BJ (cell line): ENCODE results near the gene OSBPL7. TPM values are rescaled to one million over a fixed set of nuclear protein-coding genes. Genes with fewer than 3 reads are reported as not detected.

ENCODE experiments used
- CTCF ChIA-PET: fragments of 350-600 bp; formaldehyde crosslinking; extraction: SDS; loops from one replicate; lab custom pipeline; 2021; ENCODE audit warnings: antibody characterized with exemption, inconsistent platforms; lab: Yijun Ruan, JAX
- POLR2A ChIA-PET: fragments of 300-600 bp; sonication (Branson Sonifier 250); formaldehyde crosslinking; extraction: SDS; loops from one replicate; lab custom pipeline; 2021; ENCODE audit warnings: antibody characterized with exemption; lab: Charles Lee
- DNase-seq: peaks from one replicate; pipeline ENCODE4 v3.0.0-alpha.2; 2011; ENCODE audit warnings: low read depth
- H3K27me3 ChIP-seq: 2 replicates; pipeline ENCODE4 v1.6.0; 2011; ENCODE audit warnings: low read length; ENCODE audit not compliant: control insufficient read depth, insufficient read depth
- H3K36me3 ChIP-seq: 2 replicates; pipeline ENCODE4 v1.5.1; 2011; ENCODE audit warnings: low read length; ENCODE audit not compliant: control insufficient read depth, insufficient read depth
- H3K4me3 ChIP-seq: 2 replicates; pipeline ENCODE4 v1.5.1; 2011; ENCODE audit warnings: low read depth, mild to moderate bottlenecking, control low read depth, low read length
- polyA plus RNA-seq: library from polyadenylated mRNA; depleted of rRNA; stranded (reverse); fragments of >200 nt; gene quantifications from 2 replicates; pipeline ENCODE4 v1.2.3, GENCODE V29; 2011
- TF ChIP-seq, protein P1 (sequence below): IDR thresholded peaks from 2 replicates; pipeline ENCODE4 v1.5.1; 2011; ENCODE audit warnings: low read depth, mild to moderate bottlenecking, control low read depth, inconsistent platforms, low read length, moderate library complexity; ENCODE audit not compliant: insufficient read depth

Gene OSBPL7
- polyA plus RNA-seq, 1 experiment = 7.6 TPM

DNA sequence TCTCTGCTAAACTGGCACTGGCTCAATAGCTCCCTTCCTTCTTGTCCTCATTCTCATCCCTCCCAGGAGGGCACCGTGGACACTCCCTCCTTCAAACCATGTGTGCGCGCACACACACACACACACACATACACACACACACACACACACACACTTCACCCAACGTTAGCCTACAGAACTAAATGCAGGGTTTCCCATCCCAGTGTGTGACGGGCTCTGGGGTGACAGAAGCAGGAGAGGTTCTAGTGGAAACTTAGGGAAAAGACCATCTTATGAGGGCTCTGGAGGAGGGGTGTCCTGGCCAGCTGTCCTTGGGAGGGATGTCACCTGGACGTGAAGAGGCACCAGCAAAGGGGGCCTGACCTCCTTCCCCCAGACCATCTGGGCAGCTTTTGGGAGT lies 19.7 kb downstream of the OSBPL7 start:
- TF ChIP-seq, protein P1, sequence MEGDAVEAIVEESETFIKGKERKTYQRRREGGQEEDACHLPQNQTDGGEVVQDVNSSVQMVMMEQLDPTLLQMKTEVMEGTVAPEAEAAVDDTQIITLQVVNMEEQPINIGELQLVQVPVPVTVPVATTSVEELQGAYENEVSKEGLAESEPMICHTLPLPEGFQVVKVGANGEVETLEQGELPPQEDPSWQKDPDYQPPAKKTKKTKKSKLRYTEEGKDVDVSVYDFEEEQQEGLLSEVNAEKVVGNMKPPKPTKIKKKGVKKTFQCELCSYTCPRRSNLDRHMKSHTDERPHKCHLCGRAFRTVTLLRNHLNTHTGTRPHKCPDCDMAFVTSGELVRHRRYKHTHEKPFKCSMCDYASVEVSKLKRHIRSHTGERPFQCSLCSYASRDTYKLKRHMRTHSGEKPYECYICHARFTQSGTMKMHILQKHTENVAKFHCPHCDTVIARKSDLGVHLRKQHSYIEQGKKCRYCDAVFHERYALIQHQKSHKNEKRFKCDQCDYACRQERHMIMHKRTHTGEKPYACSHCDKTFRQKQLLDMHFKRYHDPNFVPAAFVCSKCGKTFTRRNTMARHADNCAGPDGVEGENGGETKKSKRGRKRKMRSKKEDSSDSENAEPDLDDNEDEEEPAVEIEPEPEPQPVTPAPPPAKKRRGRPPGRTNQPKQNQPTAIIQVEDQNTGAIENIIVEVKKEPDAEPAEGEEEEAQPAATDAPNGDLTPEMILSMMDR = no peak
- no peaks in the 10 kb centered on the region for H3K36me3 ChIP-seq
- ChIA-PET POLR2A (no interaction called here), CTCF (interaction anchor here (0.6 to 4.1 kb wide), 11 partner anchors 9 to 136 kb away, joined by 3 to 23 read pairs (median 5); partner anchors contain the start of gene OSBPL7)
- no peak overlapping the region for H3K4me3 ChIP-seq
- peaks cover 15% of the 10 kb centered on the region for H3K27me3 ChIP-seq
- DNase-seq = no peak

DNA sequence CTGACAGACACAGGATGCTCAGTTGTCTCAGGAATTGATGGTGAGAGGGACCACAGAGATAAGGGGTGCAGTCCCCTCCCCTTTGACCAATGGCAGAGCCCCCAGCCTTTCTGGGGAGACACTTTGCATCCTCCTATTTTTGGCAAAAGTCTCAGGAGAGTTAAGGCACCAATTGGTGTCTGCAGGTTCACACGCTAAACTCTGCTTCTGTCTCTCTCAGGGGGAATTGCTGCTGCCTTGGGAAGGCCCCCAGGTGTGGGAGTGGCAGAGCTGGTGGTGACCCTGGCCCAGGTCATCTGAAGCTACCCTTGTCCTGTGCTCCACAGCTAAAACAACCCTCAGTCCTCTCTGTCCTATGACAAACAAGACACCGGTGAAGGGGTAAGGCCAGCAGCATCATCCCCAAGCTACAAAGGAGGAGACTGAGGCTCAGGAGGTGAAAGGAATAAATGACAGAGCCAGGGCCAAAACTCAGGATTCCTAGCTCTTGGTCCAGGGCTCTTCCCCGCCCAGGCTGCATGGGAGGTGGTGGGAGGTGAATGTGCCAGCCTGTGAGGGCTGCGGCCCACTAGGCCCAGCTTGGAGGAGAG lies 20.3 kb downstream of the OSBPL7 start:
- CTCF ChIA-PET = interaction anchor here (0.7 to 4.1 kb wide), 9 partner anchors 8 to 135 kb away, joined by 3 to 23 read pairs (median 5); no protein-coding TSS in a partner anchor
- no peak overlapping the region for H3K4me3 ChIP-seq
- peaks cover 15% of the 10 kb centered on the region for H3K27me3 ChIP-seq
- TF ChIP-seq, protein P1 = no peak
- H3K36me3 ChIP-seq = no peaks in the 10 kb centered on the region
- POLR2A ChIA-PET = no interaction called here
- no peak for DNase-seq

DNA sequence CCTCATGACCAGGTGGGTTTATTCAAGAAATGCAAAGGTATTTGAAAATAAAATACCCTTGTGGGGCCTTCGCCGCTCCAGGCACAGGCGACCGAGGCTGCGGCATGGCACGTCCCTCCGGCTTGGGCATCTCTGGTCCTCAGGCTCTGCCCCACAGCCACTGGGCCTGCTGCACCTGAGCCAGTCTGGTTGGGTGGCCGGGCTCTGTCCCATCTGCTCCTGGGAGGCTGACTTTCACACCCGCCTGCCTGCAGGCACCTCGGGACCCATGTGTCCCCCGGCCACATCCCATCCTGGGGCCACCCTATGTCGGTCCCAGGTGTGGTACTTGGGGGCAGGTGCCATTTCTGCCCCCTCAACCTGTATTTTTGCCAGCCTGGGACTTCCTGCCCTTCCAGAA lies 20.9 kb downstream of the OSBPL7 start:
- TF ChIP-seq, protein P1 = no peak
- peaks cover 15% of the 10 kb centered on the region for H3K27me3 ChIP-seq
- POLR2A ChIA-PET = no interaction called here
- H3K36me3 ChIP-seq = no peaks in the 10 kb centered on the region
- no peak overlapping the region for H3K4me3 ChIP-seq
- DNase-seq = no peak
- CTCF ChIA-PET = interaction anchor here (0.7 to 2.0 kb wide), 6 partner anchors 11 to 134 kb away, joined by 3 to 6 read pairs (median 5); no protein-coding TSS in a partner anchor

DNA sequence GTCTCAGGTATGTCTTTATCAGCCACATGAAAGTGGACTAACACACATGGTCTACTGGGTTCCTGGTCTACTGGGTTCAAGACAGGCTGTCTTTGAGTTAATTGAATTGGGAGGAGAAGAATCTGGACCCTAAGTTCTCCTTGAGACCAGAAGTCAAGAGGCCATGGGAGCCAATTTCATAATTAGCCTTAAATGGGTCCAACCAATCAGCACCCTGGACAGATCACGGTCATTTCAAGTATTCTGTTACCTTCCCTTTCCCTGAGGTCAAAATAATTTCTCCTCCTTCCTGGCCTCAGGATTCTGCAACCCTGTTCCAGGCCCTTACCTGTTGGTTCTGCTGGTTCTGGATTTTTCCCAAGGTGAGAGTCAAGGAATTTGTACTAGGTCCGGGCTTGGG lies 23.8 kb downstream of the OSBPL7 start:
- Histone ChIP-seq H3K36me3 (no peaks in the 10 kb centered on the region), H3K4me3 (no peak overlapping the region), H3K27me3 (peaks cover 16% of the 10 kb centered on the region)
- ChIA-PET POLR2A (interaction anchor here (0.6 kb wide), 1 partner anchor 98 kb away, joined by 5 read pairs; no protein-coding TSS in a partner anchor), CTCF (interaction anchor here (1.2 to 2.1 kb wide), 4 partner anchors 8 to 134 kb away, joined by 3 to 9 read pairs (median 7); no protein-coding TSS in a partner anchor)
- no peak for DNase-seq
- TF ChIP-seq, protein P1 = no peak

DNA sequence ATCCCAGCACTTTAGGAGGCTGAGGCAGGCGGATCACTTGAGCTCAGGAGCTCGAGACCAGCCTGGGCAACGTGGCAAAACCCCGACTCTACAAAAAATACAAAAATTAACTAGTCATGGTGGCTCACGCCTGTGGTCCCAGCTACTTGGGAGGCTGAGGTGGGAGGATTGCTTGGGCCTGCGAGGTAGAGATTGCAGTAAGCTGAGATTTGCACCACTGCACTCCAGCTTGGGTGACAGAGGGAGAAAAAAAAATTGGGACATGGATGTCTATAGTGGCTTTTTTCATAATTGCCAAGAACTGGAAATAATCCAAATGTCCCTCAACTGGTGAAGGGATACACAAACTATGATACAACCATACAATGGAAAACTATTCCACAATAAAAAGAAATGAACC lies 28.6 kb downstream of the OSBPL7 start:
- DNase-seq = no peak
- H3K36me3 ChIP-seq = no peaks in the 10 kb centered on the region
- CTCF ChIA-PET = interaction anchor here (0.9 to 4.3 kb wide), 2 partner anchors 10 to 48 kb away, joined by 4 to 23 read pairs; partner anchors contain the start of gene SCRN2
- peaks cover 22% of the 10 kb centered on the region for H3K27me3 ChIP-seq
- no peak overlapping the region for H3K4me3 ChIP-seq
- TF ChIP-seq, protein P1 = no peak
- POLR2A ChIA-PET = no interaction called here
